HG02885 (cell line): ENCODE measurements around the gene HARBI1.

Experiments used
- ATAC-seq: cut with Tn5 transposase; IDR thresholded peaks from one replicate; pipeline ENCODE4 v1.9.1; 2021; ENCODE audit warnings: mild to moderate bottlenecking; ENCODE audit not compliant: unreplicated experiment, poor library complexity

HARBI1 gene

DNA sequence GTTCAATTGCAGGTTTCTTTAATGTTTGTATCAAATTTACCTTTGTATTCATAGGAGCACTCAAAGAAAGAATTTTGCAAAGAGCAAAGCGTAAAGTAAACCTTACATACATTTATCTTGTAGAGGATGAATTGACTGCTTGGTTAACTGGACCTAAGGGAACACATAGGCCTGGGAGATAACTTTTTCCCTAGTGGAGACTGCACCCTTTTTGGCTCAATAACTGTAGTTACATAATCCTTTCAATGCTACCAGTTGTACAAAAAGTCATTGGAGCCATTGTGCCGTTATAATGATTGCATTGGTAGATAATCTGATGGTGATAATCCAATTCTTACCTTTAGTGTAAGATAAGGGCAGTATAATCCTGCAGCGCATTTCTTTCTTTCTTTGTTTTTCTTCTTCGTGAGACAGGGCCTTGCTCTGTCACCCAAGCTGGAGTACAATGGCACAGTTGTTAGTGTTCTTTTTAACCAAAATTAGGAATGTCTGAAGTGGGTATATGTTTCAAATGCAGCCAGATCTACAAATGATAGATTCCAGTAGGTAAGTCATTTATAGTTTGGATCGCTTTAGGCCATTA lies 18.6 kb upstream of the HARBI1 start:
- ATAC-seq: no peak

DNA sequence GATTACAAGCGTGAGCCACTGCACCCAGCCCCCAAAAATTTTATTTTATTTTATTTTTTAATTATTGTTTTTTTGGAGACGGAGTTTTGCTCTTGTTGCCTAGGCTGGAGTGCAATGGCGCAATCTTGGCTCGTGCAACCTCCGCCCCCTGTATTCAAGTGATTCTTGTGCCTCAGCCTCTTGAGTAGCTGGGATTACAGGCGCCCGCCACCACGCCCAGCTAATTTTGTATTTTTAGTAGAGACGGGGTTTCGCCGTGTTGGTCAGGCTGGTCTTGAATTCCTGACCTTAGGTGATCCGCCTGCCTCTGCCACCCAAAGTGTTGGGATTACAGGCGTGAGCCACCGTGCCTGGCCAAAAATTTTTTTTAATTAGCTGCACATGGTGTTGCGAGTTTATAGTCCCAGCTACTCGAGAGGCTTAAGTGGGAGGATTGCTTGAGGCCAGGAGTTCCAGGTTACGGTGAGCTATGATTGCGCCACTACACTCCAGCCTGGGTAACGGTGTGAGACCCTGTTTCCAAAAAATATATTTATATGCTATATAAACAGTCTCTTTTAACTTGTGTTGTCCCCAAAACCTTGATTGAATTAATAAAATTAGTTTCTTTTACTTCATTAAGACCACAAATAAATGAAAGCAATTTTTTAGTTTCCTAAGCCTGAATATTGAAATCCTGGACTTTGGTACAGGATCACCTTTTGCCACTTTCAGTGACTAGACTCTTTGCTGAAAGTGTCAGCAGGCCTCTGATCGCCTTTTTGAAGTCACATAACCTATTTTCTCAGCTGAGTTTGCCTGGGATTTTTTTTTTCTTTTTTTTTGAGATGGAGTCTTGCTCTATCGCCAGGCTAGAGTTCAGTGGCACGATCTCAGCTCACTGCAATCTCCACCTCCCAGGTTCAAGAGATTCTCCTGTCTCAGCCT lies 16.5 kb upstream of the HARBI1 start:
- no peak for ATAC-seq

DNA sequence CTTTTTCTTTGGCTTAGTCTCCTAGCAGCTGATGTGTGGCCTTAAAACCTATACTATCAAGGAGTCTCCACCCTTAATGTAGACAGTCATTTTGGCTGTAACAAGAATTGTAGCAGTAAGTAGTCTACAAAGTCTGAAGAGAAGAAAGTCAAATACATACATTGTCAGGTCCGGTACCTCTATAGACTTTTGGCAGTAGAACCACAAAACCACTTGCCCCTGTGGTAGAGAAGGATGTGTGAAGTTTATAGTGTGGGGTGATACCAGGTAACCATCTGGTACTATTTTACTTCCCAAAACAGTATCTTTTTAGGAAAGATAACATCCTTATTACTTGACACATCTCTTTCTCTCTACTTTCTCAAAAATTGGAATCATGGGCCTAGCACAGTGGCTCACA lies 15.5 kb upstream of the HARBI1 start:
- no peak for ATAC-seq

DNA sequence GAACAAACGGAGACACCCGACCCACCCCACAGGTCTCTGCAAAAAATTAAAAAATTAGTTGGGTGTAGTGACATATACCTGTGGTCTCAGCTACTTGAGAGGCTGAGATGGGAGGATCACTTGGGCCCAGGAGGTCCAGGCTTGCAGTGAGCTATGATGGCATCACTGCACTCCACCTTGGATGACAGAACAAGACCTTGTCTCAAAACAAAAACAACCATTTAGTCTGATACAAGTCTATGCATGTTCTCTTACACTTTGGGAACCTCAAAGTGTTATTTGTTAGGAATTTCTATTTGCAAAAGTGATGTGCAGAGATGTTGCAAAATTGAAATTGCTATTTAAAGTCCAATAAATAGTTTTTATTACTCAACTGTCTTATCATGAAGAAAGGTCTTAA lies 14.6 kb upstream of the HARBI1 start:
- ATAC-seq: no peak

DNA sequence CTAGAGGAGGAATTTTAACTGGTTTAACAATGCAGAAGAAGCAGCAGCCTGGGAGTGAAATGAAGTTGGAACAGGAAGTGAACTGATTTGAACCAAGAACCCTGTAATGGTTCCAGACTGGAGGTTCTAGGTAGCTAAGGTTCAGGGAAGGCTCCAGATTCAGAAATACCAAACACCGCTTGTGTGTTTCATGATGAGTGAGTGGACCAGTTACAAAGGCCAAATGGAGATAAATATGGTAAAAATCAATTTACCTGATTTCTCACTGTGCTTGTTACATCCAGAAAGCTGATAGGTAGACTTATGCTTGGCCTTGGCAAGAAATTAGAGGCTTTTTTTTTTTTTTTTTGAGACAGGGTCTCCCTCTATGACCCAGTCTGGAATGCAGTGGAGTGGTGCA lies 13.2 kb upstream of the HARBI1 start:
- ATAC-seq: no peak

DNA sequence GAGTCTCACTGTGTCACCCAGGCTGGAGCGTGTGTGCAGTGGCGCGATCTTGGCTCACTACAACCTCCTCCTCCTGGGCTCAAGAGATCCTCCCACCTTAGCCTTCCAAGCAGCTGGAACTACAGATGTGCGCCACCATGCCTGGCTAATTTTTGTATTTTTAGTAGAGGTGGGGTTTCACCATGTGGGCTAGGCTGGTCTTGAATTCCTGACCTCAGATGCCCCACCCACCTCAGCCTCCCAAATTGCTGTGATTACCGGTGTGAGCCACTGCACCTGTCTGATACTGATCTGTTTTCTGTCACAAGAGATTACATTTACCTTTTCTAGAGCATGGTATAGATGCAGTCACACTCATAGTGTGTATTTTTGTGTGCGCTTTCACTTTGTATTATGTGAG lies 11.9 kb upstream of the HARBI1 start:
- no peak for ATAC-seq

DNA sequence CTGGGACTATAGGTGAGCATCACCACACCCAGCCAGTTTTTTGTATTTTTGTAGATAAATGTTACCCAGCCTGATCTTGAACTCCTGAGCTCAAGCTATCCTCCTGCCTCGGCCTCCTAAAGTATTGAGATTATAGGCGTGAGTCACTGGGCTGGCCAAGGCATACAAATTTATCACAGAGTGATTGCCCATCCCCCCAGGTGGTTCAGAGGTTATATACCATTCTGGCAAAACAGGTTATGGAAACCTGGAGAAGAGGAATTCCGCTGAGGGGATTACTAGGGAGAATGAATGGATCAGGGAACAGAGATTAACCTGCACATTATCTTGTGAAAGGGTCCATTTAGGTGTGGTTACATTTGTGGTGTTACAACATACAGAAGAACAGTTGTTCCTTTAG lies 8.4 kb upstream of the HARBI1 start:
- no peak for ATAC-seq

DNA sequence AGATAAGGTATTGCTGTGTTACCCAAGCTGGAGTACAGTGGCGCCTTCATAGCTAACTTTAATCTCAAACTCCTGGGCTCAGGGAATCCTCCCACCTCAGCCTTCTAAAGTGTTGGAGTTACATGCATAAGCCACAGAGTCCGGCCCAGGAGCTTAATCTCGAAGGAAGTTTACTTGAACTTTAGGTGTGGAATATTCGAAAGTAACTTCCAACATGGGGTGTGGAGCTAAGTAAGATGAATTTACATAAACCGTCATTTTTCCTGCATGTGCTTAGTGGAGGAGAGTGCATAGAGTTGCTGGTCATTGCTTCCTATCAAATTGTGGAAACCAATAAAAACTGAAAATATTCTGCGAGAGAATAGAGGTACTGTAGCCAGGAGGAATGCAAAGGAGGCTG lies 1.8 kb upstream of the HARBI1 start:
- no peak for ATAC-seq

DNA sequence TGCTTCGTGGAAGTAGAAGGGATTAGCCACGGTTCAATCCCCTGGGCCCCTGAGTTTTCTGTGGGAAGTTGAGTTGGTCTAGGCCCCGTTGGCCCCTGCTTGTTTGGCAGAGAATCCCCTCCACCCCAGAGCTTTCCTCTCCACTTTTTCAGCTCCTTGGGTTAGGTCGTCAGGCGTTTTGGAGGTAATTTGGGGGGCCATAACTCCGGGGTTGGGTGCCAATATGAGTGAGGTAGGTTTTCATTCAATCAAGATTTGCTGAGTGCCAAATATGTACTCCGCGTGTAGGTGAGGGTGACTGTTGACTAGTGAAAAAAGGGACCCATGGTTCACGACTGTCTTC lies 916 bp upstream of the HARBI1 start:
- no peak for ATAC-seq

DNA sequence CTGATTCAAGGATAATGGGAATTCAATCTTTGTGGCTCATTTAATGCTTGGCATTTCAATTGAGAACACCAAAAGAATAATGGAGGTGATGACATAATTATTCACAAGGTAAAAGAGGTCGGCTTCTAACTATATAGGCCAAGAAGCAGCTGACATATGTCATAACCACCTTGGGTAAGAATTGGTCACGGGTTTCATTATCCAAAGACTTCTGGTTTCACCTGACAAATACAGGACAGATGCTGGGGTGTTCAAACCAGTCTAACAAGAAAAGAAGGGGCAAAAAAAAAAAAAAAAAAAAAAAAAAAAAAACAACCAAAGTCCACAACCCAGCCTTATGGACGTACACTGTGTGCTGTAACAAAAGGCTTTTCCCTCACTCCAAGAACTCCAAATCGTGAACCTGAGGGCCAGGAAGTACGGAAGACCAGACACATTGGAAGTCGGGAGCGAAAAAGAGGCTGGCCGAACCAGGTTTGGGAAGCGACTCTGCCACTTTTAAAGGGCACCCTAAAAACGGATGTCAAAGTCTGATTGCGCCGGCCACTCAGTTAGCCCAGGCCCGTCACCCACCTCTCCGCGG lies 385 bp downstream of the HARBI1 start:
- ATAC-seq: no peak

DNA sequence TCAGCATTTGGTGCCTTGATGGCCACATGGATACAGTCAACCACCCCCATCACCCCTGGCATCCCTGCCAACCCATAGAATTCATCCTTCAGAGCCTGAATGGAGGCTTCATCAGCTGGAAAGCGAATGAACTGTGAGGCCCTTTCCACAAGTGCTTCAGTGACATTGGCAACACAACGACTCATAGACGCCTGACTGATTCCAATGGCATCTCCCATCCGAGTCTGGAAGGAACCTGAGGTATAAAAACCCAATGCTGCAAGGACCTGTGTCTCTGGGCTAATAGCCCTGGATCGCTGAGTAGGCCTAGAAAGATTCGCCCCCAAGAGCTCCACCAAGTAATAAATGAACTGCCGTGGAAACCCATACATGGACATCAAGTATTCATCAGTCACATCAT lies 1.3 kb downstream of the HARBI1 start:
- ATAC-seq: no peak

DNA sequence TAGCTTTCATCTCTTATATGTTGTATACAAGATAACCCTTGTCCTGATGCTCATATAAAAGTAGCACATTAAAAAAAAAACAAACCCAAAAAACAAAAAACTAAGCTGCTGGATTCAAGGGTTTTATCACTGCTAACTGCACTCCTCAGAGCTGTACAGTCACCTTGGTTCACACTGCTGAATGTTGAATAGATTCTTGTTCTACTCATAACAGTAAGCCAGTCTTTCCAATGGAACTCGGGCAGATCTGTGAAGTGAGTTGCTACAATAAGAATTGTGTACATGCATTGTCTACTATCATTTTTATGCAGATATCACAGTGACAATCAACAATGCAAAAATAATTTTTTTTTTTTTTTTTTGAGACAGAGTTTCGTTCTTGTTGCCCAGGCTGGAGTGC lies 4.7 kb downstream of the HARBI1 start:
- ATAC-seq: no peak

DNA sequence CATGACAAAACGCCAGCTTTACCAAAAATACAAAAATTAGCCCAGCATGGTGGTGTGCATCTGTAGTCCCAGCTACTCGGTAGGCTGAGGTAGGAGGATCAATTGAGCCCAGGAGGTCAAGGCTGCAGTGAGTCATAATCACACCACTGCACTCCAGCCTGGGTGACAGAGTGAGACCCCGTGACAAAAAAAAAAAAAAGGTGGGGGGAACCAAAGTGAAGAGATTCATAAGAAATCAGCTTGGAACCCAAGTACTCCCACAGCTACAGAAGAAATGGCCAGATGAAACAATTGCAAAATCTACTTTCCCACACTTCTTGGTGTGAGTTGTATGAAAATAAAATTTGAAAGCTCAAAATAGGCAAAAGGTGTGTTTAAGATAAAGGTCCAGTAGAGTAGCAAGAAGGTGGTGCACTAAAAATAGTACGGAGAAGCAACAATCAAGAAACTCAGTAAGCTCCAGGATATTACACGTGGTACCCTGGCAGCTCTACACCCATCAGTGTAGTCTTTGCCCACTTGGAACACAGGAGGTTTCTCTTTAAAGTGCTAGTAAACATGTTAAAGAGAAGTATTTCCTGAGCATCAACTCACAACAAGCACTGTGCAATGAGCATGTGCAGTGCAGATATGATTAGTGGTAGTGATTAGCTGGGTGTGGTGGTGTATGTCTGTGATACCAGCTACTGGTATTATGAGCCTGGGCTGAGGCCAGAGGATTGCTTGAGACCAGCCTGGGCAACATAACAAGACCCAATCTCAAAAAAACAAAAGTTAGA lies 5.3 kb downstream of the HARBI1 start:
- no peak for ATAC-seq

DNA sequence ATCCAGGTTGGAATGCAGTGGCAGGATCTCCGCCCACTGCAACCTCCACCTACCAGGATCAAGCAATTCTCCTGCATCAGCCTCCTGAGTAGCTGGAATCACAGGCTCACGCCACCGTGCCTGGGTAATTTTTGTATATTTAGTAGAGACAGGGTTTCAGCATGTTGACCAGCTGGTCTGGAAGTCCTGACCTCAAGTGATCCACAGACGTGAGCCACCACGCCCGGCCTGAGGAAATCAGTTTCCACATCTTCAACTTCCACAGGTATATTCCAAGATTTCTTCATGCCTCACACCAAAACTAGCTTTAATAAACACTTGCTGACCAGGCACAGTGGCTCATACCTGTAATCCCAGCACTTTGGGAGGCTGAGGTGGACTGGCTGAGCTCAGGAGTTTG lies 7.6 kb downstream of the HARBI1 start:
- no peak for ATAC-seq

DNA sequence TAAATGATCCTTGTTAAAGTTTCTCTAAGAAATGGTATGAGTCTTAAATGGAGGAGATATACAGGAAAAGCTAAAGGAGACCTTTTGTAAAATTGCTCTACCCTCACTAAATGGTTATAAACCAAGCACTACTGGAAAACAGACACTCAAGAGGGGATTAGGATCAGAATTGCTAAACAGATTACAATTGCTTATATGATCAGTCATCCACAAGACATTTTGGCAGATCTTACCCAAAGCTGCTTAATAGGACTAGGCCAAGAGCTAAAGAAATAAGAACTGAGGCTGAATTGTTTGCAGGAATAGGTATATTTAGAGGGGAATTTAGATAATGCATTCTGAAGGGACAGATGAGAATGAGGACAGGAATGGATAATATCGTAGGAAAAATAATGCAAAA lies 9.5 kb downstream of the HARBI1 start:
- no peak for ATAC-seq

DNA sequence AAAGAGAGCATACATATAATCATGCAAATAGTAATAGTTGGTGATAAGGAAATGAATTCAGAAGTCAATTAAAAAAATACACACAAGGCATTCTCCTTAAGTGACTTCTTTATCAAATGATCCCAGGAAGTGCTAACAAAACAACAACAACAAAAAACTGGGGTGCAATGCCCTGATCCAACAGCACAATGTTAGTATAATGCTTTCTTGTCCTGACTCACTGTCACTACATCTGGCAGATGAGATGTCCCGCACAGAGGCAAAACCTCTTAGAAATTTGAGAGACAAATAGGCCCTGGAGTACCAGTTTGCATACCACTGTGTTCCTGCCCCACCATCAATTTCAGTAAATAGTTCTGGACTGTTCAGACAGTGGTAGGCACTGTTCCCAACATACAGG lies 12.2 kb downstream of the HARBI1 start:
- no peak for ATAC-seq

DNA sequence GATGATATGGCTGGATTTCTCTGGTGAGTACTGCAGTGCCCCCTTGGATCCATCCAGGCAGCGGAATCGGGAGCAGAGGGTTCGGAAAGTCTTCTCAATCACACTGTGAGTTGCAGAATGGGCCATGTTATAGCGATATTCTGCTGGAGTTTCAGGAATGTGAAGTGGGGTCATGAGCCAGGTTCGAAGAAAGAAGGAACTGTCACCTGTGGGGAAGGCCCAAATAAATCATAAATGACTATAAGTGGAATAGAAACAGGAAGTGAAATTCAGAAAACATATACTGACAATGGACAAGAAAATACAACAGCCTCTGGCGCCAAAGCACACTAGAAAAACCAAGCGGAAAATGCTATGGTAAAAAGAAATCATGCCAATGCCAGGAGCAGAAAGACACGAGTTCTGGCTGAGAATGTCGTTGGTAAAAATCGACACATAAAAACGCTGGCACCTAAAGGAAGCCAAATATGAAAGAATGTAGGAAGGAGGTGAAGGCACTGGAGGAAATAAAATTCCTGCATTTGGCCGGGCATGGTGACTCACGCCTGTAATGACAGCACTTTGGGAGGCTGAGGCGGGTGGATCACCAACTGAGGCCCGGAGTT lies 13.2 kb downstream of the HARBI1 start:
- ATAC-seq: no peak

DNA sequence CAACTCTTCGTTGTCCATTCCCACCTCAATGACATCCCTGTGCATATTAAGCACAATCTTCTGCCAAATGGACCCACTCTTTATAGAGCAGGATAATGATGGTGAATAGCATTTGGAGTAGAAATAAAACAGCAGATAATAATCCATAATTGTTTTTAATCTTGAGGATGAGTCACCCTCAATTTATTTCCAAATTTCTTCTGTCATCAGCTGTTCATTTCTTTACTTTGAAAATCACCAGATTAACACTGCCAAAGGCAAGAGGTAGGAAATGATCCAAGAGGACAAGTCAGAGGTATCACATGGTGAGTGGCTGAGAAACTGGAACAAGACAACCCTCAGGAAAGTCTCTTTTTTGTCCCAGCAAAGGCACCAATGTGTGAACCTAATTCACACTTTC lies 15.9 kb downstream of the HARBI1 start:
- ATAC-seq: no peak

DNA sequence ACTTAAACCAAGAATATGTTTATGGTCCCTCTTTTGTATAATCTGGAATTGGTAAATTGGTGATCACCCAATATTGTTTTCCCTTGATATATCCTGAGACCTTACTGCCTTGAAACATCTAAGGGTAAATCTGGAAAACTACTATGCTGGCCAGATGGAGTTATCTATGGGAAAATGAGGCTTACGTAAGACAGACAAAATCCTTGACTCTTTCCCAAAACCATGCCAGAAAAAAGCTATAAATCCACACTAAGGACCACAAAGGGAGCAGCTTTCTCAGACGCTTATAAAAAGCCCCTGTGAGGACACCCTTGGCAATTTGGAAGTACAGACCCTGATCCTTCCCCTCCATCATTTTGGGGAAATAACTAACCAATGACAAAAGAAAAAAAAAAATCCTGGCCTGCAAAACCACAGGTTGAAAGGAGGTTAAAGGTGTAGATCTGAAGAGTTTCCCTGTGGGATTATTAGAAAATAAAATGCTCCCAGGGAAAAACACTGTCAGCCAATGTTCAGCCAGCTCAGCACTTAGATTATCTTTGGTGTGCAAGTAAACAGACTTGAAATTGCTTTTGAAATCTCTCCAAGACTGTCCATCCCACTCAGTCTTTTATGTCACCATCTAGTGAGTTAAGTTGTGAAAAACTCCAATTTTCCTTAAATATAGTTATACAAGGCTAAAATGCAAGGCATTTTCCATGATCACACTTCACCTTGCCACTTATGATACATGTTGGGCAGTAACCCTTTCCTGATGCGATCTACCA lies 16.6 kb downstream of the HARBI1 start:
- ATAC-seq: no peak
